ENCODE data around the gene TRIM38. TPM values are rescaled to one million over a fixed set of nuclear protein-coding genes. Genes with fewer than 3 reads are reported as not detected.
A peak's percentile ranks its signal among the peaks of the same experiment; 100 is the strongest.

The TRIM38 gene
- total RNA-seq, 2 experiments from 2014 or later = 24.9 TPM

- no peaks in the 10 kb centered on the region for H3K9me3 Mint-ChIP-seq (ENCODE audit: low read depth)
- no peak overlapping the region for H3K4me3 Mint-ChIP-seq
- ATAC-seq = no peak
- CTCF ChIA-PET = interaction anchor here (1.1 kb wide), 1 partner anchor 10 kb away, joined by 3 read pairs; the partner anchor contains the start of gene TRIM38
- H3K36me3 Mint-ChIP-seq (ENCODE audit: low read depth) = peaks cover 85% of the 10 kb centered on the region
- intact Hi-C loops (cut with DNase I, micrococcal nuclease) = no loop called here
- POLR2A ChIA-PET = no interaction called here
- H3K27ac Mint-ChIP-seq = no peak overlapping the region
- no peaks in the 10 kb centered on the region for H3K27me3 Mint-ChIP-seq
- H3K4me1 Mint-ChIP-seq = peaks cover 72% of the 10 kb centered on the region
- DNase-seq = no peak
Measured at GRCh38 chr6:25972902-25973301, 10.3 kb downstream of the TRIM38 start.

DNA sequence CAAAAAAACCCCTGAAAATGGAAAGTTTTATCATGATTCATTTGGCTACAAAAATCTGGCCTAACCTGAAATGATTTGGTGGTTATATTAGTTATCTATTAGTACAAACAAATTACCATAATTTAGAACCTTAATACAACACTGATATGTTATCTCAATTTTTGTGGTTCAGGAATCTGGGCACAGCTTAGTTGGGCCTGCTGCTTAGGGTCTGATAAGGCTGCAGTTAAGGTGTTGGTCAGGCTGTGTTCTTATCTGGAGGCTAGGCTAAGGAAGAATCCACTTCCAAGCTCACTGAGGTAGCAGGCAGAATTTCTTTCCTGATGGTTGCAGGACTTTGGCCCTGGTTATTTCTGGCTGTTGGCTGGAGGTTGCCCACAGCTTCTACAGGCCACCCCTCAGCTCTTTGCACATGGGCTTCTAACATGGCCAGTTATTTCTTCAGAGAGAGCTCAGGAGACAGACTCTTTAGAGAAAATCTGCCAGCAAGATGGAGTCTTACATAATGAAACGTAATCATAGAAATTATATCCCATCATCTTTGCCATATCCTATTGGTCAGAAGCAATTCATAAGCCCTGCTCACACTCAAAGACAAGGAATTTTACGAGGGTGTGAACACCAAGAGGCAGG lies 11.4 kb downstream of the TRIM38 start:
- POLR2A ChIA-PET = no interaction called here
- H3K27ac Mint-ChIP-seq = no peak overlapping the region
- CTCF ChIA-PET = interaction anchor here (0.6 to 1.3 kb wide), 2 partner anchors 18 to 1133 kb away, joined by 4 read pairs; no protein-coding TSS in a partner anchor
- ATAC-seq (no peak), DNase-seq (no peak)
- intact Hi-C loops (cut with DNase I, micrococcal nuclease) = no loop called here
- peaks cover 80% of the 10 kb centered on the region for H3K36me3 Mint-ChIP-seq (ENCODE audit: low read depth)
- no peaks in the 10 kb centered on the region for H3K9me3 Mint-ChIP-seq (ENCODE audit: low read depth)
- H3K4me3 Mint-ChIP-seq = no peak overlapping the region
- H3K27me3 Mint-ChIP-seq = no peaks in the 10 kb centered on the region
- peaks cover 61% of the 10 kb centered on the region for H3K4me1 Mint-ChIP-seq

GRCh38 chr6:25975923-25976560 lies 13.4 kb downstream of the TRIM38 start:
- peak; percentile 99 for ATAC-seq
- Mint-ChIP-seq H3K27me3 (no peaks in the 10 kb centered on the region), H3K4me3 (no peak overlapping the region), H3K9me3 (ENCODE audit: low read depth) (no peaks in the 10 kb centered on the region), H3K4me1 (peaks cover 49% of the 10 kb centered on the region), H3K27ac (peak overlapping the region; percentile 24), H3K36me3 (ENCODE audit: low read depth) (peaks cover 77% of the 10 kb centered on the region)
- DNase-seq = no peak
- intact Hi-C loops (cut with DNase I, micrococcal nuclease) = loop anchor here in 1 of 2 experiments (1.0 to 5.0 kb wide), 3 partner anchors 9 to 41 kb away; partner anchors contain the start of gene TRIM38
- ChIA-PET POLR2A (interaction anchor here (0.6 to 1.6 kb wide), 4 partner anchors 9 to 296 kb away, joined by 3 to 4 read pairs (median 4); no protein-coding TSS in a partner anchor), CTCF (interaction anchor here (1.1 to 2.5 kb wide), 3 partner anchors 16 to 27 kb away, joined by 3 to 8 read pairs (median 5); no protein-coding TSS in a partner anchor)

GRCh38 chr6:25980935-25981334 lies 18.3 kb downstream of the TRIM38 start:
- POLR2A ChIA-PET = no interaction called here
- Mint-ChIP-seq H3K36me3 (ENCODE audit: low read depth) (peaks cover 72% of the 10 kb centered on the region), H3K27ac (peak overlapping the region; percentile 14), H3K4me1 (peaks cover 25% of the 10 kb centered on the region), H3K4me3 (no peak overlapping the region), H3K27me3 (no peaks in the 10 kb centered on the region), H3K9me3 (ENCODE audit: low read depth) (no peaks in the 10 kb centered on the region)
- CTCF ChIA-PET = interaction anchor here (1.5 to 4.4 kb wide), 2 partner anchors 12 to 14 kb away, joined by 4 to 22 read pairs; no protein-coding TSS in a partner anchor
- ATAC-seq (no peak), DNase-seq (no peak)
- intact Hi-C loops (cut with DNase I, micrococcal nuclease) = no loop called here

- peaks cover 69% of the 10 kb centered on the region for H3K36me3 Mint-ChIP-seq (ENCODE audit: low read depth)
Measured at GRCh38 chr6:25981568-25982263, 19.1 kb downstream of the TRIM38 start.

GRCh38 chr6:25984265-25984664 lies 21.7 kb downstream of the TRIM38 start:
- DNase-seq = no peak
- H3K36me3 Mint-ChIP-seq (ENCODE audit: low read depth) = peaks cover 68% of the 10 kb centered on the region
- no peaks in the 10 kb centered on the region for H3K9me3 Mint-ChIP-seq (ENCODE audit: low read depth)
- peaks cover 14% of the 10 kb centered on the region for H3K4me1 Mint-ChIP-seq
- ChIA-PET POLR2A (no interaction called here), CTCF (no interaction called here)
- peak overlapping the region; percentile 37 for H3K27ac Mint-ChIP-seq
- intact Hi-C loops (cut with DNase I, micrococcal nuclease) = no loop called here
- no peak overlapping the region for H3K4me3 Mint-ChIP-seq
- H3K27me3 Mint-ChIP-seq = no peaks in the 10 kb centered on the region
- ATAC-seq = no peak

More at GRCh38 chr6:25981568-25982263, 19.1 kb downstream of the TRIM38 start:
- Mint-ChIP-seq H3K27ac (peak overlapping the region; percentile 28), H3K9me3 (ENCODE audit: low read depth) (no peaks in the 10 kb centered on the region), H3K4me3 (no peak overlapping the region), H3K4me1 (peaks cover 17% of the 10 kb centered on the region), H3K27me3 (no peaks in the 10 kb centered on the region)
- DNase-seq (no peak), ATAC-seq (peak; percentile 57)
- ChIA-PET POLR2A (interaction anchor here (0.5 kb wide), 1 partner anchor 100 kb away, joined by 3 read pairs; no protein-coding TSS in a partner anchor), CTCF (interaction anchor here (1.5 to 4.4 kb wide), 2 partner anchors 11 to 15 kb away, joined by 4 to 22 read pairs; no protein-coding TSS in a partner anchor)
- intact Hi-C loops (cut with DNase I, micrococcal nuclease) = no loop called here

DNA sequence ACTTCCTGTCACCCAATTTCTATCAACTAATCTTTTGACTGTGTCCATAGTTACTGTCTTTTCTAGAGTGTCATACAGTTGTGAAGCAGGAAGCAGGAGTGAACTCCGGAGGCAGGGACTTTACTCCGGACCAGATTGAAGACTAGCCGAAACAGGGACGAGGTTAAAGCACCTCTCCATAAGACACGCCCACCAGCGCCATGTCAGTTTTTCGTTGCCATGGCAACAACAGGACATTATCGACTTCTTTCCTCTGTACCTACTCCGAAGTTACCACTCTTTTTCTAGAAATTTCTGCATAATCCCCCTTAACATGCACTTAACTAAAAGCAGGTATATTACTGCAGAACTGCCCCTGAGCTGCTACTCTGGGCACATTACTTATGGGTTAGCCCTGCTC lies 25.2 kb downstream of the TRIM38 start:
- H3K27ac Mint-ChIP-seq = peak overlapping the region; percentile 38
- peaks cover 40% of the 10 kb centered on the region for H3K36me3 Mint-ChIP-seq (ENCODE audit: low read depth)
- intact Hi-C loops (cut with DNase I, micrococcal nuclease) = no loop called here
- no peak for DNase-seq
- ChIA-PET CTCF (no interaction called here), POLR2A (no interaction called here)
- no peaks in the 10 kb centered on the region for H3K9me3 Mint-ChIP-seq (ENCODE audit: low read depth)
- H3K4me1 Mint-ChIP-seq = peaks cover 16% of the 10 kb centered on the region
- H3K4me3 Mint-ChIP-seq = no peak overlapping the region
- ATAC-seq = no peak
- no peaks in the 10 kb centered on the region for H3K27me3 Mint-ChIP-seq

- H3K4me3 Mint-ChIP-seq = no peak overlapping the region
- intact Hi-C loops (cut with DNase I, micrococcal nuclease) = loop anchor here (5.0 to 10.0 kb wide), 2 partner anchors 203 to 716 kb away; partner anchors contain the start of gene CARMIL1 (in 1 of the 2)
- peaks cover 24% of the 10 kb centered on the region for H3K4me1 Mint-ChIP-seq
- H3K27me3 Mint-ChIP-seq = no peaks in the 10 kb centered on the region
- peaks cover 20% of the 10 kb centered on the region for H3K36me3 Mint-ChIP-seq (ENCODE audit: low read depth)
- no peaks in the 10 kb centered on the region for H3K9me3 Mint-ChIP-seq (ENCODE audit: low read depth)
- no peak for DNase-seq
- POLR2A ChIA-PET = no interaction called here
- CTCF ChIA-PET = interaction anchor here (1.1 to 4.2 kb wide), 4 partner anchors 10 to 26 kb away, joined by 3 to 48 read pairs (median 5); a partner anchor contains a TSS
- no peak overlapping the region for H3K27ac Mint-ChIP-seq
- no peak for ATAC-seq
Measured at GRCh38 chr6:25990172-25990873, 27.7 kb downstream of the TRIM38 start.

GRCh38 chr6:25991785-25992412 lies 29.3 kb downstream of the TRIM38 start:
- H3K27ac Mint-ChIP-seq = peak overlapping the region; percentile 89
- DNase-seq (peak; percentile 64), ATAC-seq (peak; percentile 27)
- POLR2A ChIA-PET = interaction anchor here (0.9 to 3.3 kb wide), 7 partner anchors 16 to 52 kb away, joined by 3 to 30 read pairs (median 6); partner anchors contain the start of gene TRIM38
- no peaks in the 10 kb centered on the region for H3K9me3 Mint-ChIP-seq (ENCODE audit: low read depth)
- CTCF ChIA-PET = interaction anchor here (0.6 to 4.2 kb wide), 34 partner anchors 8 to 927 kb away, joined by 3 to 48 read pairs (median 4); partner anchors contain the start of gene TRIM38
- peaks cover 27% of the 10 kb centered on the region for H3K4me1 Mint-ChIP-seq
- H3K4me3 Mint-ChIP-seq = peak overlapping the region; percentile 82
- intact Hi-C loops (cut with DNase I, micrococcal nuclease) = loop anchor here (1.0 to 10.0 kb wide), 8 partner anchors 25 to 717 kb away; partner anchors contain the start of genes TRIM38 (in 2 of the 2) and CARMIL1 (in 1 of the 2)
- no peaks in the 10 kb centered on the region for H3K27me3 Mint-ChIP-seq
- peaks cover 11% of the 10 kb centered on the region for H3K36me3 Mint-ChIP-seq (ENCODE audit: low read depth)
